NB4 (cell line): Measurements from ENCODE around the gene CFAP20.

Experiments
- POLR2A ChIP-seq: IDR thresholded peaks from 2 replicates; pipeline ENCODE4 v1.6.1; 2011; ENCODE audit warnings: mild to moderate bottlenecking; ENCODE audit not compliant: insufficient read length; ENCODE audit errors: extremely low read depth
- TF ChIP-seq, protein P1 (sequence below): IDR thresholded peaks from one replicate; pipeline ENCODE4 v1.5.1; 2012; ENCODE audit warnings: low read depth, low read length

DNA sequence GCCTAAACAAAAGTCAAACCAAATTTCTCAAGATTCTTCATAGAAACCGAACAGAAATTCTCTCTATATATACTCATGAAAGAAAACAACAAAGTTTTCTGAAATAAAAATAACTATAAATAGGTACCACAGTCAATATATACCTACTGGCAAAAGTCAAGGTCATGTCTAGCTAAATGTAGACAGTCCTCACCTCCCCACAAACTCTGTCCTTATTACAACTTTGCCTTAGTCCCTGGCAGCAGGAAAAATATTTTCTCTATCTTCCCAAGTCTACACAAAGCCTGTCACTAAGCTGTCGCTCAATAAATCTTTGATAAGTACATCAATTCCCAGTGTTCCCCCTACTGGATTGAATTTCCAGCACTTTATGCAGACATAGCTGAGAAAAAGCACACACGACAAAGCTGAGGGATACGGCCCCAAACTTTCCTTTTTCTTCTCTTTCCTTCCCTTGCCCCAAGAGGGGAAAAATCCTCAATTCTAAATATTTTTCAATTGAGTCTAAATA is 2.7 kb downstream of the CFAP20 start:
- TF ChIP-seq, protein P1, sequence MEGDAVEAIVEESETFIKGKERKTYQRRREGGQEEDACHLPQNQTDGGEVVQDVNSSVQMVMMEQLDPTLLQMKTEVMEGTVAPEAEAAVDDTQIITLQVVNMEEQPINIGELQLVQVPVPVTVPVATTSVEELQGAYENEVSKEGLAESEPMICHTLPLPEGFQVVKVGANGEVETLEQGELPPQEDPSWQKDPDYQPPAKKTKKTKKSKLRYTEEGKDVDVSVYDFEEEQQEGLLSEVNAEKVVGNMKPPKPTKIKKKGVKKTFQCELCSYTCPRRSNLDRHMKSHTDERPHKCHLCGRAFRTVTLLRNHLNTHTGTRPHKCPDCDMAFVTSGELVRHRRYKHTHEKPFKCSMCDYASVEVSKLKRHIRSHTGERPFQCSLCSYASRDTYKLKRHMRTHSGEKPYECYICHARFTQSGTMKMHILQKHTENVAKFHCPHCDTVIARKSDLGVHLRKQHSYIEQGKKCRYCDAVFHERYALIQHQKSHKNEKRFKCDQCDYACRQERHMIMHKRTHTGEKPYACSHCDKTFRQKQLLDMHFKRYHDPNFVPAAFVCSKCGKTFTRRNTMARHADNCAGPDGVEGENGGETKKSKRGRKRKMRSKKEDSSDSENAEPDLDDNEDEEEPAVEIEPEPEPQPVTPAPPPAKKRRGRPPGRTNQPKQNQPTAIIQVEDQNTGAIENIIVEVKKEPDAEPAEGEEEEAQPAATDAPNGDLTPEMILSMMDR: no peak
- no peak for TF ChIP-seq POLR2A
